H9 (cell line): ENCODE measurements around the gene RABGAP1. TPM values are rescaled to one million over a fixed set of nuclear protein-coding genes. Genes with fewer than 3 reads are reported as not detected.

Experiments
- DNase-seq: peaks from one replicate; pipeline ENCODE4 v3.0.0-alpha.2; 2017
- H2AFZ ChIP-seq: one replicate; pipeline ENCODE4 v1.6.1; 2013; ENCODE audit warnings: mild to moderate bottlenecking, low read length, control low read depth, moderate library complexity
- H2AK5ac ChIP-seq: 2 replicates; pipeline ENCODE4 v1.6.1; 2013; ENCODE audit warnings: low read length, control low read depth, mixed read lengths; ENCODE audit not compliant: insufficient read length
- H2BK120ac ChIP-seq: one replicate; pipeline ENCODE4 v1.6.1; 2013; ENCODE audit warnings: low read depth, mild to moderate bottlenecking, low read length, control low read depth, inconsistent platforms; ENCODE audit not compliant: poor library complexity, severe bottlenecking
- H2BK12ac ChIP-seq: 2 replicates; pipeline ENCODE4 v1.6.1; 2013; ENCODE audit warnings: low read length, control low read depth, mixed read lengths, low read depth; ENCODE audit not compliant: insufficient read length
- H2BK15ac ChIP-seq: 2 replicates; pipeline ENCODE4 v1.6.1; 2013; ENCODE audit warnings: low read depth, low read length, control low read depth
- H2BK20ac ChIP-seq: one replicate; pipeline ENCODE4 v1.6.1; 2013; ENCODE audit warnings: low read depth, mild to moderate bottlenecking, low read length, control low read depth, inconsistent platforms; ENCODE audit not compliant: poor library complexity, severe bottlenecking
- H2BK5ac ChIP-seq: 2 replicates; pipeline ENCODE4 v1.6.1; 2013; ENCODE audit warnings: low read length, control low read depth, mixed read lengths; ENCODE audit not compliant: insufficient read length
- H3K14ac ChIP-seq: 2 replicates; pipeline ENCODE4 v1.6.1; 2013; ENCODE audit warnings: low read length, control low read depth; ENCODE audit not compliant: insufficient read depth
- H3K18ac ChIP-seq: 2 replicates; pipeline ENCODE4 v1.6.1; 2013; ENCODE audit warnings: low read depth, mild to moderate bottlenecking, mixed read lengths, low read length, control low read depth; ENCODE audit not compliant: insufficient read length
- H3K23ac ChIP-seq: 2 replicates; pipeline ENCODE4 v1.6.1; 2013; ENCODE audit warnings: low read length, control low read depth, mixed read lengths, low read depth; ENCODE audit not compliant: insufficient read length
- H3K23me2 ChIP-seq: 2 replicates; pipeline ENCODE4 v1.6.1; 2013; ENCODE audit warnings: low read depth, mild to moderate bottlenecking, mixed read lengths, low read length, control low read depth; ENCODE audit not compliant: insufficient read length, poor library complexity, severe bottlenecking
- H3K27ac ChIP-seq: 2 replicates; pipeline ENCODE4 v1.5.1; 2013; ENCODE audit warnings: low read length, control low read depth, mixed read lengths, low read depth; ENCODE audit not compliant: insufficient read length
- H3K27me3 ChIP-seq: 2 replicates; pipeline ENCODE4 v1.6.1; 2013; ENCODE audit warnings: low read length, control low read depth, inconsistent platforms; ENCODE audit not compliant: insufficient read depth
- H3K4ac ChIP-seq: 2 replicates; pipeline ENCODE4 v1.6.1; 2013; ENCODE audit warnings: low read depth, mild to moderate bottlenecking, control low read depth, inconsistent platforms, low read length, moderate library complexity
- H3K4me1 ChIP-seq: 2 replicates; pipeline ENCODE4 v1.6.1; 2013; ENCODE audit warnings: low read length, control low read depth, inconsistent platforms; ENCODE audit not compliant: insufficient read depth
- H3K4me2 ChIP-seq: 2 replicates; pipeline ENCODE4 v1.6.1; 2013; ENCODE audit warnings: low read length, control low read depth, mixed read lengths; ENCODE audit not compliant: insufficient read length, insufficient read depth
- H3K56ac ChIP-seq: 2 replicates; pipeline ENCODE4 v1.6.1; 2013; ENCODE audit warnings: low read depth, mild to moderate bottlenecking, mixed read lengths, low read length, control low read depth; ENCODE audit not compliant: insufficient read length
- H3K79me1 ChIP-seq: 2 replicates; pipeline ENCODE4 v1.6.1; 2013; ENCODE audit warnings: low read depth, mild to moderate bottlenecking, moderate library complexity, low read length, control low read depth, inconsistent platforms; ENCODE audit not compliant: insufficient read depth, poor library complexity, severe bottlenecking
- H3K79me2 ChIP-seq: 2 replicates; pipeline ENCODE4 v1.6.1; 2013; ENCODE audit warnings: low read length, control low read depth, inconsistent platforms; ENCODE audit not compliant: insufficient read depth
- H3K9ac ChIP-seq: 2 replicates; pipeline ENCODE4 v1.6.1; 2013; ENCODE audit warnings: low read length, control low read depth, mixed read lengths; ENCODE audit not compliant: insufficient read length; ENCODE audit errors: extremely low read depth
- H3K9me3 ChIP-seq: one replicate; pipeline ENCODE4 v1.6.1; 2013; ENCODE audit warnings: low read depth, low read length, inconsistent platforms; ENCODE audit not compliant: control insufficient read depth
- H3T11ph ChIP-seq: one replicate; pipeline ENCODE4 v1.6.1; 2013; ENCODE audit warnings: mild to moderate bottlenecking, low read length, control low read depth, inconsistent platforms
- H4K20me1 ChIP-seq: one replicate; pipeline ENCODE4 v1.6.1; 2013; ENCODE audit not compliant: control insufficient read depth, insufficient read length, insufficient read depth
- H4K5ac ChIP-seq: 2 replicates; pipeline ENCODE4 v1.6.1; 2013; ENCODE audit warnings: low read depth, mild to moderate bottlenecking, mixed read lengths, low read length, control low read depth; ENCODE audit not compliant: insufficient read length
- H4K8ac ChIP-seq: replicated peaks from 2 replicates; pipeline ENCODE4 v1.6.1; 2013; ENCODE audit warnings: low read length, control low read depth, mixed read lengths, low read depth; ENCODE audit not compliant: insufficient read length
- H4K91ac ChIP-seq: 2 replicates; pipeline ENCODE4 v1.6.1; 2013; ENCODE audit warnings: low read depth, mild to moderate bottlenecking, moderate library complexity, mixed read lengths, low read length, control low read depth; ENCODE audit not compliant: insufficient read length
- H3K27ac Mint-ChIP-seq, 3 experiments: 2 replicates in 2 of 3; 3 replicates in 1 of 3; pipeline ENCODE4 v1.8.0; 2020 to 2021; ENCODE audit warnings: mixed read lengths in 3 of 3, mild to moderate bottlenecking in 1 of 3, moderate library complexity in 1 of 3
- H3K27me3 Mint-ChIP-seq: 2 replicates; pipeline ENCODE4 v1.8.0; 2021; ENCODE audit warnings: low read depth, mild to moderate bottlenecking, moderate library complexity, mixed read lengths
- H3K36me3 Mint-ChIP-seq, 3 experiments: 2 replicates in 2 of 3; 3 replicates in 1 of 3; pipeline ENCODE4 v1.8.0; 2020 to 2021; ENCODE audit warnings: low read depth in 3 of 3, mixed read lengths in 3 of 3; ENCODE audit not compliant: insufficient read depth in 1 of 3
- H3K4me1 Mint-ChIP-seq, 2 experiments: 2 replicates each; pipeline ENCODE4 v1.8.0; 2020; ENCODE audit warnings: mixed read lengths in 2 of 2
- H3K4me3 Mint-ChIP-seq, 2 experiments: 2 replicates in 1 of 2; 3 replicates in 1 of 2; pipeline ENCODE4 v1.8.0; 2020 to 2021; ENCODE audit warnings: mild to moderate bottlenecking in 2 of 2, mixed read lengths in 2 of 2, moderate library complexity in 1 of 2
- H3K9me3 Mint-ChIP-seq, 2 experiments: 2 replicates in 1 of 2; 3 replicates in 1 of 2; pipeline ENCODE4 v1.8.0; 2020; ENCODE audit warnings: mild to moderate bottlenecking in 2 of 2, mixed read lengths in 2 of 2, moderate library complexity in 1 of 2
- WGBS: extraction: QIAGEN DNeasy Blood & Tissue Kit; methylation state at CpG from one replicate; pipeline ENCODE4 v1.1.7; 2013; ENCODE audit warnings: missing lambda C conversion rate, low lambda C conversion rate, mixed read lengths; ENCODE audit not compliant: insufficient read length; ENCODE audit errors: extremely low coverage; 5-methylcytosine and 5-hydroxymethylcytosine counted together
- total RNA-seq: library from RNA; stranded (reverse); gene quantifications from 2 replicates; pipeline ENCODE4 v1.2.1, GENCODE V29; 2021
- TF ChIP-seq, protein P1 (sequence below): fragments of 200-600 bp; sonication (generic); conservative IDR thresholded peaks from 3 replicates; pipeline ENCODE4 v1.8.0; 2021; ENCODE audit warnings: antibody characterized with exemption, mild to moderate bottlenecking

RABGAP1 gene
- total RNA-seq, 1 experiment from 2014 or later: 31.6 TPM

DNA sequence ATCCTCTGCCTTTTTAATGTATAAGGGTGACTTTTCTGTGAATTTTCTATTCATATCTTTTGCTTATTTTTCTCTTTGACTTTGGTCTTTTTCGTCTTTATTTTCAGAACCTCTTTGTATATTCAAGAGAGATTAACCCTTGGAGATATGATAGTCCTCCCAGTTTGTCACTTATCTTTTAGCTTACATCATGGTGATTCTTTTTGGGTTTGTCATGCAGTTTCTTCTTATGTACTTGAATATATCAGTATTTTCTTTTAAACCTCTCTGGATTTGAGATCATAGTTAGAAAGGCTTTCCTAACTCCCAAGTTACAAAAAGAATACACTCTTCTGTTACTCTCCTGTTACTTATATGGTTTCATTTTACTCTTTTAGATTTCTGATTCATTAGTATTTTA, 65.1 kb downstream of the RABGAP1 start:
- Mint-ChIP-seq H3K9me3 (no peaks in the 10 kb centered on the region), H3K27ac (no peak overlapping the region), H3K4me1 (no peaks in the 10 kb centered on the region), H3K36me3 (peaks cover 9 to 30% (median 14%) of the 10 kb centered on the region in 3 experiments; a peak in 6 of 7 replicates), H3K27me3 (no peaks in the 10 kb centered on the region), H3K4me3 (no peak overlapping the region)
- Histone ChIP-seq H4K8ac (no peak overlapping the region), H3K14ac (no peak overlapping the region), H3K4me1 (no peaks in the 10 kb centered on the region), H3K79me2 (no peaks in the 10 kb centered on the region), H2BK5ac (no peak overlapping the region), H4K91ac (no peak overlapping the region), H2BK20ac (no peak overlapping the region), H3K27ac (no peak overlapping the region), H3K4ac (no peak overlapping the region), H3K79me1 (no peaks in the 10 kb centered on the region), H2BK12ac (no peak overlapping the region), H4K5ac (no peak overlapping the region), H3K4me2 (no peak overlapping the region), H2AK5ac (no peak overlapping the region), H3K9ac (no peak overlapping the region), H3K23me2 (no peaks in the 10 kb centered on the region), H3T11ph (no peak overlapping the region), H3K23ac (no peak overlapping the region), H3K27me3 (no peaks in the 10 kb centered on the region), H2BK120ac (no peak overlapping the region), H3K9me3 (no peaks in the 10 kb centered on the region), H3K56ac (no peak overlapping the region), H3K18ac (no peak overlapping the region), H4K20me1 (no peaks in the 10 kb centered on the region), H2AFZ (no peak overlapping the region), H2BK15ac (no peak overlapping the region)
- DNase-seq: no peak
- TF ChIP-seq, protein P1, sequence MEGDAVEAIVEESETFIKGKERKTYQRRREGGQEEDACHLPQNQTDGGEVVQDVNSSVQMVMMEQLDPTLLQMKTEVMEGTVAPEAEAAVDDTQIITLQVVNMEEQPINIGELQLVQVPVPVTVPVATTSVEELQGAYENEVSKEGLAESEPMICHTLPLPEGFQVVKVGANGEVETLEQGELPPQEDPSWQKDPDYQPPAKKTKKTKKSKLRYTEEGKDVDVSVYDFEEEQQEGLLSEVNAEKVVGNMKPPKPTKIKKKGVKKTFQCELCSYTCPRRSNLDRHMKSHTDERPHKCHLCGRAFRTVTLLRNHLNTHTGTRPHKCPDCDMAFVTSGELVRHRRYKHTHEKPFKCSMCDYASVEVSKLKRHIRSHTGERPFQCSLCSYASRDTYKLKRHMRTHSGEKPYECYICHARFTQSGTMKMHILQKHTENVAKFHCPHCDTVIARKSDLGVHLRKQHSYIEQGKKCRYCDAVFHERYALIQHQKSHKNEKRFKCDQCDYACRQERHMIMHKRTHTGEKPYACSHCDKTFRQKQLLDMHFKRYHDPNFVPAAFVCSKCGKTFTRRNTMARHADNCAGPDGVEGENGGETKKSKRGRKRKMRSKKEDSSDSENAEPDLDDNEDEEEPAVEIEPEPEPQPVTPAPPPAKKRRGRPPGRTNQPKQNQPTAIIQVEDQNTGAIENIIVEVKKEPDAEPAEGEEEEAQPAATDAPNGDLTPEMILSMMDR: no peak
- no CpG with 5 or more reads among the region's 1 CpG for WGBS
